Loucy (cell line): Measurements from ENCODE around the gene FANCB.

Source experiments
- H2AFZ ChIP-seq: fragments of 200-600 bp; sonication (generic); 2 replicates; pipeline ENCODE4 v1.6.0; 2016; ENCODE audit warnings: antibody characterized with exemption, mild to moderate bottlenecking, low read length, moderate library complexity
- H3F3A ChIP-seq: fragments of 200-600 bp; 2 replicates; pipeline ENCODE4 v1.6.0; 2016; ENCODE audit warnings: antibody characterized with exemption, low read depth, mild to moderate bottlenecking
- H3K27me3 ChIP-seq: fragments of 200-600 bp; sonication (generic); 2 replicates; pipeline ENCODE4 v1.6.1; 2014; ENCODE audit warnings: low read length, mild to moderate bottlenecking; ENCODE audit not compliant: insufficient read depth, poor library complexity, severe bottlenecking
- H3K36me3 ChIP-seq: fragments of 200-600 bp; sonication (generic); 2 replicates; pipeline ENCODE4 v1.6.1; 2016; ENCODE audit warnings: low read length; ENCODE audit not compliant: insufficient read depth
- H3K4me1 ChIP-seq: fragments of 200-600 bp; sonication (generic); 2 replicates; pipeline ENCODE4 v1.5.1; 2014; ENCODE audit warnings: low read length, mild to moderate bottlenecking; ENCODE audit not compliant: insufficient read depth, poor library complexity, severe bottlenecking
- H3K4me2 ChIP-seq: fragments of 200-600 bp; sonication (generic); 2 replicates; pipeline ENCODE4 v1.6.0; 2014; ENCODE audit warnings: antibody characterized with exemption, low read length, low read depth, mild to moderate bottlenecking; ENCODE audit not compliant: poor library complexity, severe bottlenecking
- H3K4me3 ChIP-seq: fragments of 200-600 bp; sonication (generic); 2 replicates; pipeline ENCODE4 v1.5.1; 2014; ENCODE audit warnings: low read length, mild to moderate bottlenecking, mixed read lengths; ENCODE audit not compliant: poor library complexity, severe bottlenecking
- H3K79me2 ChIP-seq: fragments of 200-600 bp; sonication (generic); 2 replicates; pipeline ENCODE4 v1.6.1; 2014; ENCODE audit warnings: low read length; ENCODE audit not compliant: insufficient read depth
- H3K9ac ChIP-seq: fragments of 200-600 bp; sonication (generic); 2 replicates; pipeline ENCODE4 v1.6.0; 2014; ENCODE audit warnings: mild to moderate bottlenecking, low read depth, low read length, moderate library complexity; ENCODE audit not compliant: poor library complexity, severe bottlenecking
- H3K9me2 ChIP-seq: fragments of 200-600 bp; sonication (generic); replicated peaks from 2 replicates; pipeline ENCODE4 v1.6.1; 2016; ENCODE audit warnings: low read depth, low read length, mixed read lengths
- H3K9me3 ChIP-seq: fragments of 200-600 bp; sonication (generic); 2 replicates; pipeline ENCODE4 v1.6.1; 2014; ENCODE audit warnings: mild to moderate bottlenecking, antibody characterized with exemption, low read length, low read depth; ENCODE audit not compliant: insufficient read depth
- H4K20me1 ChIP-seq: fragments of 200-600 bp; sonication (generic); 2 replicates; pipeline ENCODE4 v1.6.0; 2014; ENCODE audit warnings: antibody characterized with exemption, low read length, mild to moderate bottlenecking; ENCODE audit not compliant: insufficient read depth, poor library complexity, severe bottlenecking
- EZH2phosphoT487 ChIP-seq: fragments of 200-600 bp; IDR thresholded peaks from 2 replicates; pipeline ENCODE4 v1.6.1; 2018; ENCODE audit warnings: antibody characterized with exemption, mild to moderate bottlenecking, moderate library complexity, borderline replicate concordance
- TF ChIP-seq, protein P1 (sequence below): fragments of 200-600 bp; sonication (generic); conservative IDR thresholded peaks from 2 replicates; pipeline ENCODE4 v1.5.1; 2014; ENCODE audit warnings: mild to moderate bottlenecking, antibody characterized with exemption, low read length

FANCB gene

DNA sequence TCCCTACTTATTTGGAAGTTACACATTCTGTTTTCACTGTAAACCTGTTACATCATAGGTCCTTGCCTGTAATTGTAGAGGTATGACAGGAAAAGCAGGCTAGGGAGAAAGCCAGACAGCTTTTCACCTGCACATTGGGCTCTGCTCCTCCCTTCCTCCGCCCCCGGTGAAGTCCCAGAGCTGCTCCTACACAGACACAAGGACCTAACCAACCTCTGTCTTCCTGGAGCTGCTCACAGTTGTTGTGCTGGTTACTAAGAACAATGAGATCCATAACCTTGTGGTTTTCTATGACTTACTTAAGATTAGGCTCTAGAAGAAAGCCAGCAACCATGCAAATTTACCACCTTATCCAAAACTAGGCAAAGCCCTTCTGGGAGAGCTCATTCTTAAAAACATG is 40.4 kb upstream of the FANCB start:
- no peaks in the 10 kb centered on the region for H3K27me3 ChIP-seq
- no peaks in the 10 kb centered on the region for H3K9me2 ChIP-seq
- no peak overlapping the region for H3K4me3 ChIP-seq
- no peaks in the 10 kb centered on the region for H3K9me3 ChIP-seq
- H3K4me2 ChIP-seq = no peak overlapping the region
- no peak overlapping the region for H2AFZ ChIP-seq
- H3K79me2 ChIP-seq = no peaks in the 10 kb centered on the region
- H3F3A ChIP-seq = no peaks in the 10 kb centered on the region
- H4K20me1 ChIP-seq = no peaks in the 10 kb centered on the region
- H3K36me3 ChIP-seq = peaks cover 8% of the 10 kb centered on the region; the same call in 1 of the 2 replicates
- H3K9ac ChIP-seq = no peak overlapping the region
- no peaks in the 10 kb centered on the region for H3K4me1 ChIP-seq
- no peak for TF ChIP-seq EZH2phosphoT487
- TF ChIP-seq, protein P1, sequence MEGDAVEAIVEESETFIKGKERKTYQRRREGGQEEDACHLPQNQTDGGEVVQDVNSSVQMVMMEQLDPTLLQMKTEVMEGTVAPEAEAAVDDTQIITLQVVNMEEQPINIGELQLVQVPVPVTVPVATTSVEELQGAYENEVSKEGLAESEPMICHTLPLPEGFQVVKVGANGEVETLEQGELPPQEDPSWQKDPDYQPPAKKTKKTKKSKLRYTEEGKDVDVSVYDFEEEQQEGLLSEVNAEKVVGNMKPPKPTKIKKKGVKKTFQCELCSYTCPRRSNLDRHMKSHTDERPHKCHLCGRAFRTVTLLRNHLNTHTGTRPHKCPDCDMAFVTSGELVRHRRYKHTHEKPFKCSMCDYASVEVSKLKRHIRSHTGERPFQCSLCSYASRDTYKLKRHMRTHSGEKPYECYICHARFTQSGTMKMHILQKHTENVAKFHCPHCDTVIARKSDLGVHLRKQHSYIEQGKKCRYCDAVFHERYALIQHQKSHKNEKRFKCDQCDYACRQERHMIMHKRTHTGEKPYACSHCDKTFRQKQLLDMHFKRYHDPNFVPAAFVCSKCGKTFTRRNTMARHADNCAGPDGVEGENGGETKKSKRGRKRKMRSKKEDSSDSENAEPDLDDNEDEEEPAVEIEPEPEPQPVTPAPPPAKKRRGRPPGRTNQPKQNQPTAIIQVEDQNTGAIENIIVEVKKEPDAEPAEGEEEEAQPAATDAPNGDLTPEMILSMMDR = no peak

DNA sequence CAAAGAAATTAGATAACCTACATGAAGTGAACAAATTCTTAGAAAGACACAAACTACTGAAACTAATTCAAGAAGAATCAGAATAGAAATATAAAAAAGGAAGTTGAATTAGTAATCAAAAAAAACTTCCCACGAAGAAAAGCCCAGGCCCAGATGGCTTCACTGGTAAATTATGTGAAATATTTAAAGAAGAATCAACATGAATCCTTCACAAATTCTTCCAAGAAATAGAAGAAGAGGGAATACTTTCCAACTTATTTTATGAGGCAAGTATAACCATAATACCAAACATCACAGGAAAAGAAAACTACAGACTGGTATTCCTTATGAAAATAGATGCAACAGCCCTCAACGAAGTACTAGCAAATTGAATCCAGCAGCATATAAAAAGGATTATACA is 31.0 kb upstream of the FANCB start:
- Histone ChIP-seq H4K20me1 (no peaks in the 10 kb centered on the region), H3K9ac (no peak overlapping the region), H3K79me2 (no peaks in the 10 kb centered on the region), H3K9me2 (no peaks in the 10 kb centered on the region), H3K9me3 (no peaks in the 10 kb centered on the region), H3K4me2 (no peak overlapping the region), H3K4me1 (no peaks in the 10 kb centered on the region), H3F3A (no peaks in the 10 kb centered on the region), H2AFZ (no peak overlapping the region), H3K36me3 (peaks cover 5% of the 10 kb centered on the region; the same call in 1 of the 2 replicates), H3K4me3 (no peak overlapping the region), H3K27me3 (no peaks in the 10 kb centered on the region)
- no peak for TF ChIP-seq EZH2phosphoT487
- TF ChIP-seq, protein P1 = no peak

DNA sequence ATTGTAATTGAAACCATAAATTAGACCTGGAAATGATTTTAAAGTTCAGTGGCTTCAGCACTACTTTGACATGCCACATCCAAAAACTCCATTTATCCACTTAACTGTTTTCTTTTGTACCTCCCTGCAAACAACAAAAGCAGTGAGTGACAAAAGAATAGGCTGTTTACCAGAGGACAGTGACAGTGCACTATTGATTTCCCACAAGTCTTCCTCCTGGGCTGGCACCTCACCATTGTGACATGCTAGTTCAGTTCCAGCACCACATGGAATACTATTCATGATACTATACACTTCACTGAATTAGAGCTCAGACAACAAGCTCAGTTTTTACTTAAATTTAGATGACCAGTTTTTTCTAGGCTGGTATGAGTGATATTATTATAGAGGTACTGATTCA is 29.7 kb upstream of the FANCB start:
- Histone ChIP-seq H3F3A (no peaks in the 10 kb centered on the region), H2AFZ (no peak overlapping the region), H3K36me3 (peaks cover 8% of the 10 kb centered on the region; the same call in 1 of the 2 replicates), H3K9me2 (no peaks in the 10 kb centered on the region), H3K9ac (no peak overlapping the region), H4K20me1 (no peaks in the 10 kb centered on the region), H3K9me3 (no peaks in the 10 kb centered on the region), H3K27me3 (no peaks in the 10 kb centered on the region), H3K4me2 (no peak overlapping the region), H3K4me3 (no peak overlapping the region), H3K4me1 (no peaks in the 10 kb centered on the region), H3K79me2 (no peaks in the 10 kb centered on the region)
- no peak for TF ChIP-seq EZH2phosphoT487
- TF ChIP-seq, protein P1 = no peak
